Measurements from ENCODE around the gene RHOBTB3.

- TF ChIP-seq CTCF (IDR thresholded peaks at IDR 0.05; ENCODE audit: low read depth, low read length) (no peak), POLR2A (IDR thresholded peaks at IDR 0.05; ENCODE audit: extremely low read depth, insufficient read length) (no peak), MYC (IDR thresholded peaks at IDR 0.05; ENCODE audit: low read depth, low read length) (no peak)
These were observed 53.6 kb downstream of the RHOBTB3 start for GRCh38 chr5:95784514-95785302.

Measured in NB4 (cell line).